SH-SY5Y (cell line): ENCODE data around the gene CD70.

Experiments
- GATA2 ChIP-seq: IDR thresholded peaks from 2 replicates; pipeline ENCODE4 v1.6.1; 2011; ENCODE audit warnings: mild to moderate bottlenecking, low read depth, low read length
- GATA3 ChIP-seq: IDR thresholded peaks from 2 replicates; pipeline ENCODE4 v1.6.1; 2011; ENCODE audit warnings: low read depth, mild to moderate bottlenecking, low read length, moderate library complexity

GRCh38 chr19:6572217-6572616 lies 18.7 kb downstream of the CD70 start:
- no peak for TF ChIP-seq GATA2
- no peak for TF ChIP-seq GATA3
